DMS79 (cell line): ENCODE results near the gene SLC35C1.
"Not testable (repeated sequence)": the region's sequence is repeated elsewhere in the genome, so short reads cannot be mapped to it uniquely, and the experiment has no call there.

ENCODE experiments used
- DNase-seq: peaks from one replicate; lab custom pipeline; 2025; lab: John Stamatoyannopoulos, UW

The SLC35C1 gene

DNA sequence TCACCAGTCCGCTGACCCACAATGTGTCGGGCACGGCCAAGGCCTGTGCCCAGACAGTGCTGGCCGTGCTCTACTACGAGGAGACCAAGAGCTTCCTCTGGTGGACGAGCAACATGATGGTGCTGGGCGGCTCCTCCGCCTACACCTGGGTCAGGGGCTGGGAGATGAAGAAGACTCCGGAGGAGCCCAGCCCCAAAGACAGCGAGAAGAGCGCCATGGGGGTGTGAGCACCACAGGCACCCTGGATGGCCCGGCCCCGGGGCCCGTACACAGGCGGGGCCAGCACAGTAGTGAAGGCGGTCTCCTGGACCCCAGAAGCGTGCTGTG lies 6.1 kb downstream of the SLC35C1 start:
- no peak for DNase-seq

DNA sequence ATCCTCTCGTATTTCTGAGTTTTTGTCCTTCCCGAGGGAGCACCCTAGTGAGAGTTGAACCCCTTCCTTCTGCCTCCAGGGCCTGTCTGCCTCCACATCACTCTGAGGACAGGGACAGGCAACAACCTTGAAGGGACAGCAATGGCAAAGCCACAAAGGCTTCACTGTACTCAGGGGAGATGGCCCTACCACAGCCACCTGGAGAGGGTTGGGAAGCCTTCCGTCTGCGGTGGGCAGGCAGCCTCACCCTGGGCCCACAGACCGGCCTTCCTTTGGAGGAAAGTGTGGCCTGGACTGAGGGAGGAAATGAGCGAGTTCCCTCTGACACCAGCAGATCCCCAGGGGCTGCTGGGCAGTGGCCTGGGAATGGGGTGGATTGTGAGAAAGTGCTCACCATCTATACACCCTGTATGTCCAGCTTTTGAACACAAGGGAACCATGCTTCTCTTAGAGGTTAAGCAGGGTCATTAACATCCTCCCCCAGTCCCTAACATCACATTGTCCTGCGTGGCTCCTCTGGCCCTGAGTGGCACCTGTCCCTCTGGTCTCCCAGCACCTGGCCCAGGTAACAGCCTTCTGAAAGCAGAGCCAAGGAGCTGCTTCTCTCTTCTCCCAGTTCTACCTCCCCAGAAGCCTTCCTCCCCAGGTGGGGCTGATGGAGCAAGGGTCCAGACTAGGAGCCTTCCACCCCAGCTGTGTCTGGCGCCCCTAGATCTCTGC lies 6.8 kb downstream of the SLC35C1 start:
- DNase-seq = no peak

DNA sequence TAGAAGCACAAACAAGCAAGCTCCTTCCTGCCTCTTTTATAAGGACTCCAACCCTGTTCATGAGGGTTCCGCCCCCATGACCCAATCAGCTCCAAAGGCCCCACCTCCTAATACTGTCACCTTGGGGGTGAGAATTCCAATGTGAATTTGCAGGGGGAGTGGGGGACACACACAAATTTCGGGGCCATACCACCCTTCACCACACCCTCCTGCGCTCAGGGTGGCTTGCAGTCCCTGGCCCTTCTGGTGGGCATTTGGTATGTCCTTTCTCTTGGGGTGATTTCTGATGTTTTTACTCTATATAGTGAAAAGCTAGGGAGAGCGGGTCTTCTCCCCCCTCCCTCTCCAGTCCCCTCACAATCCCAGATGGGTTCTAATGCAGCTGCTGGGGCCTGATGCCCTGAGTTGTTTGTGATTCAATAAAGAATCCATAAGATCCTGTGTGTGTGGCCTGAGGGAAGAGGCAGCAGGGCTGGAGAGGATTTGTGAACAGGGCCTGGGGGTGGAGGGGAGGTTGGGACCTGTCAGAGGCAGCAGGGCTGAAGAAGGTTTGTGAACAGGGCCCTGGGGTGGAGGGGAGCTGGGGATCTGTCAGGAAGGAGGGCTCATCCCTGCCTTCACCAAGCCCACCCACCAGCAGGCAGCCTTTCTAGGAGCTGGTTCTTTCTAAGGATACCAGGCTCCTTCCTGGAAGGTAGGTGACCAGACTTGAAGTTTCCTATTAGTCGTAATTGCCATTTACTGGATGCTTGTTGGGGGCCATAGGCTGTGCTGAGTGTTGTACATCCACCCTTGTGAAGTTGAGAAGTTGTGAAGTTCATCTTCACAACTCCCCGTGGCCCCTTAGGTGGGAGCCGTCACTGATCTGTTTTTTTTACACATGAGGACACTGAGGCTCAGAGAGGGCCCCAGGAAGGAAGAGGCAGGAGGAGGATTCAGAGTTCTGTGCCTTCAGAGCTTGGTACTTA lies 7.9 kb downstream of the SLC35C1 start:
- no peak for DNase-seq

DNA sequence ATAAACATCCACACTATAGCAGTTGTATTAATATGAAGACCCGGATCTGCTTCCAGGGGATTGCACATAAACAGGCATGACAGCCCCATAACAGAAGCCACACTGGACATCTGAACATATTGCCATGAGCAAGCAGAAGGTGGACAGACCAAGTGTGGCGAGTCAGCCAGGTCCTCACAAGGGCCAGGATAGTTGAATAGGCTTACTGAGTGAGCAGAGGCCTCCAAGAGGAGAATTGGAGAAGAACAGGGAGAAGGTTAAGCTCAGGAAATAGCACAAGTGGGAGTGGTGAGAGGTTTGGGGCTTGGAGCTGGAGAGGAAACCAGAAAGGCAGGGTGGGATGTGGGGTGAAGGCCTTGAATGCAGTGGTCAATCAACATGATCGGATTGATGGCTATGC lies 10.8 kb downstream of the SLC35C1 start:
- DNase-seq = no peak

DNA sequence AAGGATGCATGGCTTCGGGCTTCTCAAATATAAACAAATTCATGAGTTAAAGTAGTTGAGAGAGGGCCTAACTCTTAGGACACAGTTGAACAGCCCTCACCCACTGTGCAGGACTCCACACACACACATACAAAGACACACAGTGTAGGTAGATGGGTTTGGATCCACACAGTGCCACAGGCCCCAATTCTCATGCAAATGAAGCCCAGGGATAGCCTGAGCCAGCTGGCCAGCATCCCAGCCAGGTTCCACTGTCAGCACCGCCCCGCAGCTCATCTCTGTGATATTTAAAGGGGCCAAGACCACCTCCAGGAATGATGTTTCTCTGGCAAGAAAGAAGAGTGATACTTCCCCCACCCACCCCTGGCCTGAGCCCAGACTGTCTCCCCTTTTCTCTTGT lies 11.7 kb downstream of the SLC35C1 start:
- no peak for DNase-seq

DNA sequence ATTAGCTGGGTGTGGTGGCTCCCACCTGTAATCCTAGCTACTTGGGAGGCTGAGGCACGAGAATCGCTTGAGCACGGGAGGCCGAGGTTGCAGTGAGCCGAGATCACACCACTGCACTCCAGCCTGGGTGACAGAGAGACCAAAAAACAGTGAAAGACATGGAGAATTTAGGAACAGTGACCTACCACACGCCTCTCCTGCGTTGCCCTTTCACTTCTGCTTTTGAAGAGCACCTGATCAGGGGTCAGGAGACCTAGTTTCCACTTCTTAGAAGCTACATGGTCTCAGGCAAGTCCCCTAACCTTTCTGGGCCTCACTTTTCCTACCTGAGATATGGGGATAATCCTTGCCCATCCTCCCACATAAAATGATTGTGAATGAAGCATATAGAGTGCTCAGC lies 12.2 kb downstream of the SLC35C1 start:
- no peak for DNase-seq

DNA sequence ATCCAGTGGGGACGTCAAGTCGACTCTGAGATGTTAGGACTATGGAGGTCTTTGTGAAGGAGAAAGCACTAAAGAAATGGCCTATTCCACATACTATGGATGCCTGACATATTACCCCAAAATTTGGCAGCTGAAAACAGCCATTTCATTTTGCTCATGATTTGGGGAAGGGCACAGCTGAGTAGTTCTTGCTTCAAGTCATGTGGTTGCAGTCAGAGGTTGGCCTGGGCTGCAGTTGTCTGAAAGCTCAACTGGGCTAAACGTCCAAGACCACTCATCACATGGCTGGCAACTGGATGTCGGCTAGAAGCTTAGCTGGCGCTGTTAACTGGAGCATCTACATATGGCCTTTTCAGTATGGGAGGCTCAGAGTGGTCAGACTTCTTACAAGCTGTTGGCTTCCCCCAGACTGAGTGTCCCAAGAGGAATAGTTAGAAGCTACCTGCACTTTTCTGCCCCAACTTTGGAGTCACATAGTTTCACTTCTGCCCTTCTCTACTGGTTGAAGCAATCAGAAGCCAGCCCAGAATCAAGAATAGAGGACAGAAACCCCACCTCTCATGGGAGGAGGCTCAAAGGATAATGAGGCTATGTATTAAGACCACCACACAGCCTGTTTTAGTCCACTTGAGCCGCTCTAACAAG lies 14.1 kb downstream of the SLC35C1 start:
- no peak for DNase-seq

DNA sequence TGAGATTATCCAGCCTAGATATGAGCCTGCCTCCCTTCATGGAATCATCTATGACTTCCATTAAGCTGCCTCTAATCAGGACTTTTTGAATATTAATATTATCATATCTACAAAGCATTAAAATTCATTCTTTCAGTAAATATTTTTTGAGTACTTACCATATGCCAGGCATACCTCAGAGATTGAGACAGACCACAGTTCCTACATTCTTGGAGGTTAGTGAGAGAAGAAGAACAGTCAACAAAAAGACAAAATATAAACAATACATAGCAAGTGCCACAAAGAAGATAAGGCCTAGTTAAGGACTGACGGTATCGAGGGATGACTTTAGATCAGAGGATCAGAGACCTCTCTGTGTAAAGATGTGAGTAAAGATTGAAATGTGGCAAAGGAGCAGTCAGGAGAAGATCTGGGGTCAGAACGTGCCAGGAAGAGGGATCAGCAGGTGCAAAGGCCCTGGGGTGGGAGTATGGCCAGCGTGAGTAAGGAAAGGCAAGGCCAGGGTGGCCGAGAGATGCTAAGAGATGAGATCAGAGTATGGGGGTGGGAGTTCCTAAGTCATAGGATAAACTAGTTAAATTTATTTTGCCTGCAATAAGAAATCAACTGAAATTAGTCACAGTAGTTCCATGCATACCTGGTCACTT lies 15.4 kb downstream of the SLC35C1 start:
- DNase-seq = no peak

DNA sequence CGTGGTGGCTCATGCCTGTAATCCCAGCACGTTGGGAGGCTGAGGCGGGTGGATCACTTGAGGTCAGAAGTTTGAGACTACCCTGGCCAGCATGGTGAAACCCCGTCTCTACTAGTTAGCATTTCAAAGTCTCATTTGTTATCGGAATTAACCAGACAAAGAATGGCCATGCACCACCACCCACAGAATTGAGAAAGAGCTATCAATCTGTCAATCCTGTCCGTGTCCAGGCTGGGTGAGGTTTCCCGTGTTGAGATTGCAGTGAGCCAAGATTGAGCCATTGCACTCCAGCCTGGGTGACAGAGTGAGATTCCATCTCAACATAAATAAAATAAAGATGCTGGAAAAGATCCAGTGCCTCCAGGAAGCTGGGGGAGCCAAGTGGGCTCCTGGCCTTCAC lies 21.5 kb downstream of the SLC35C1 start:
- DNase-seq = not testable (repeated sequence)

DNA sequence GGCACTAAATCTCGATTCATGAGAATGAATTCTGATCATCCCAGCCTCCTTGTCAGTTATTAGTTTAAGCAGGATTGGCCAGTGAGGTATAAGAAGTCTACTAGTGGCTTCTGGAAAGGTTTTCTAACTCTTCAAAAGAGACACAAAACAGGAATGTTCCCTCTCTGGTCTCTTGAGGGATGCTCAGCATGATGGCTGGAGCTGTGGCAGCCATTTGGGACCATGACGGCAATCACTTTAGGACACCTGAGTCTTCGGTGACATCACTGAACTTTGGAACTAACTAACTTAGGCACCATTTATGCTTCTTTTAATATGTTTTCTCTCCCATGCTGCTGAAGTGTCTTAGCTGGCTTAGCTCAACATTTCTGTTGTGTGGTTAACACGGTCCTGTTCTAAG lies 22.2 kb downstream of the SLC35C1 start:
- DNase-seq = no peak

DNA sequence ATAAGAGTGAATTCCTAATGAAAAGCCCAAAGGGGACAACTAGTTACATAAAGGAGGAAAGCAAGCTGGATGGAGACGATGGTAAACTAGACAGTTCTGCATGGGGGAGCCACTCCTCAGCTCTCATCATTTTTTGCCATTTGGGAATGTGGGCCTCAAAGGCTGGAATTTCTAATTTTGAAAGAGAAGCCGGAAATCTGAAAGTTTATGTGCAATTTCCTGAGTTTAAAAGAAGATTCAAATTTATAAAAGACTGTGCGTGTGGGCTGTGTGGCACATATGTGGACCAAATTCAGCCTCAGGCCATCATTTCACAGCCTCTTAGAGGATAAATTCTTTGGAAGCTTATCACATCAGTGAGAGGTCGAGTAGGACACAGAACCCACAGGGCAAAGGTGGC lies 24.0 kb downstream of the SLC35C1 start:
- DNase-seq = no peak

DNA sequence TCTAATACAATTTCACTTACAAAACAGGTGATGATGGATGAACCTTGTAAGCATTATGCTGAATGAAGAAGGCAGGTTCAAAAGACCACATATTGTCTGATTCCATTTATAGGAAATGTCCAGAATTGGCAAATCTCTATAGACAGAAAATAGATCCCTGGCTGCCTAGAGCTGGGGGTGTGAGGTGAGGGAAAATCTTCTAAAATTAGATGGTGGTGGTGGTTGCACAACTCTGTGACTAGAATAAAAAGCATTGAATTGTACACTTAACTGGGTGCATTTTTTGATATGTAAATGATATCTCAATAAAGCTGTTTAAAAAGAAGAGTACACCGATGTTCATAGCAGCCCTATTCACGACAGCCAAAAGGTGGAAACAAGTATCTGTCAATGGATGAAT lies 25.6 kb downstream of the SLC35C1 start:
- no peak for DNase-seq

DNA sequence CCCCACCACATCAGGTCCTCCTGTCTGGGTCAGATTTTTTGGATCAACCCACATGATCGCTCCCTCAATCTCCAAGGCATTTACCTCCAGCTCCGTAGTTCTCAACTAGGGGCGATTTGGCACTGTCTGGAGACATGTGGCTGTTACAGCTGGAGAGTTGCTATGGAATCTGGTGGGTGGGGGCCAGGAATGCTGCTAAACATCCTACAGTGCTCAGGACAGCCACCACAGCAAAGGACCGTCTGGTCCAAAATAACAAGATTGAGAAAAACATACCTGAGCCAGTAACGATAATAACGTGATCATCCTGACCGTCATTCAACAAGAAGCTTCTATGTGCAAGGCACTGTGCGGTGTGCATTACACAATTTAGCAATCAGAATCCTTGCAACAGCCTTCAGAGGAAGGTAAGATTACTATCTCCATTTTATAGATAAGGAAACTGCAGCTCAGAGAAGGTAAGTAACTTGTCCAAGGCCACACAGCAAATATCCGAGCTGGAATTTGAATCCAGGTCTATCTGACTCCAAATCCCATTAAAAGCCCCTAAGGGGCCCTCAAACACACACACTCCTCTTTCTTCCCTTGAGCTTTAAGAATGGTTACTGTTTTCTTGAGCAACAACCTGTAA lies 28.0 kb downstream of the SLC35C1 start:
- no peak for DNase-seq

DNA sequence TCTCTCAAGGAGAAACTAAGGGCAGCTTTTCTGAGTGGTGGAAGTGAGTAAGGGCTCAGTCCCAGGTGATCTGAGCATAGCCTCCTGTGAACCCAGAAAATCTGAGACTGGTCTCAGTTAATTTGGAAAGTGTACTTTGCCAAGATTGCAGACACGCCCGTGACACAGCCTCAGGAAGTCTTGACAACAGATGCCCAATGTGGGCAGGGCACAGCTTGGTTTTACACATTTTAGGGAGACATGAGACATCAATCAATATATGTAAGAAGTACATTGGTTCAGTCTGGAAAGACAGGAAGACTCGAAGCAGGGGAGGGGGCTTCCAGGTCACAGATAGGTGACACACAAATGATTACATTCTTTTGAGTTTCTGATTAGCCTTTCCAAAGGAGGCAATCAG lies 28.8 kb downstream of the SLC35C1 start:
- DNase-seq = no peak

DNA sequence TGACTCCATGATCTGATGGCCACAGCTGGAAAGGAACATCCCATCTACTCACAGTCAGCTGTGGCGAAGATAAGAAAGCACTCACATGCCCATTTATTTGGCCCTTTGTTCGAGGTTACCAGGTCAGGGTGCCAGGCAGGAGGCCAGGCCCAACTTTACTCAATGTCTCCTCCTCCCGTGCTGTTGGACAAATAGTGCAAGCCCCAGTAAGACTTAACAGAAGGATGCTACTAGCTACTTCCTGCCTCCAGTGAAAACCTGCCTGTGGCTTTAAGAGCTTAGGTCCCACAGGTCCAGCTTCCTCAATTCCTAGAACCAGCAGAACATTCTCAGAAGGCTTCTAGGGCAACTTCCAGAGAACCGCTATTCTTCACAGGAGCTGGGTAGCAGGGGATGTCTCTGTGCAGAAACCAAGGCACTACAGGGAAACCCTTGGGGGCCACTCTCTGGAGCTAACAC lies 29.4 kb downstream of the SLC35C1 start:
- no peak for DNase-seq

DNA sequence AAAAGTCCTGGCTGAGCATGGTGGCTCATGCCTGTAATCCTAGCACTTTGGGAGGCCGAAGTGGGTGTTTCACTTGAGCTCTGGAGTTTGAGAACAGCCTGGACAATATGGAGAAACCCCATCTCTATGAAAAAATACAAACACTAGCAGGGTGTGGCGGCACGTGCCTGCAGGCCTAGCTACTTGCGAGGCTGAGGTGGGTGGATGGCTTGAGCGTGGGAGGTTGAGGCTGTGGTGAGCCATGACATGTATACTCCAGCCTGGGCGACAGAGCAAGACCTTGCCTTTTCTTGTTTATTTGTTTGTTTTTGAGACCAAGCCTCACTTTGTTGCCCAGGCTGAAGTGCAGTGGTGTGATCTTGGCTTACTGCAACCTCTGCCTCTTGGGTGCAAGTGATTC lies 34.3 kb downstream of the SLC35C1 start:
- no peak for DNase-seq

DNA sequence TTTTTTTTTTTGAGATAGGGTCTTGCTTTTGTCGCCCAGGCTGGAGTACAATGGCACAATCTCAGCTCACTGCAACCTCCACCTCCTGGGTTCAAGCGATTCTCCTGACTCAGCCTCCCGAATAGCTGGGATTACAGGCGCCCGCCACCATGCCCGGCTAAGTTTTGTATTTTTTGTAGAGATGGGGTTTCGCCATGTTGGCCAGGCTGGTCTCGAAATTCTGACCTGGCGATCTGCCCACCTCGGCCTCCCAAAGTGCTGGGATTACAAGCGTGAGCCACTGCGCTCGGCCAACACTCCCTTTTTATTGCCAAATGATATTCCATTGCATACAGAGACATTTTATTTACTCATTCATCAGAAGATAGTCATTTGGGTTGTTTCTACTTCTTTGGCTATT lies 35.3 kb downstream of the SLC35C1 start:
- DNase-seq = not testable (repeated sequence)

DNA sequence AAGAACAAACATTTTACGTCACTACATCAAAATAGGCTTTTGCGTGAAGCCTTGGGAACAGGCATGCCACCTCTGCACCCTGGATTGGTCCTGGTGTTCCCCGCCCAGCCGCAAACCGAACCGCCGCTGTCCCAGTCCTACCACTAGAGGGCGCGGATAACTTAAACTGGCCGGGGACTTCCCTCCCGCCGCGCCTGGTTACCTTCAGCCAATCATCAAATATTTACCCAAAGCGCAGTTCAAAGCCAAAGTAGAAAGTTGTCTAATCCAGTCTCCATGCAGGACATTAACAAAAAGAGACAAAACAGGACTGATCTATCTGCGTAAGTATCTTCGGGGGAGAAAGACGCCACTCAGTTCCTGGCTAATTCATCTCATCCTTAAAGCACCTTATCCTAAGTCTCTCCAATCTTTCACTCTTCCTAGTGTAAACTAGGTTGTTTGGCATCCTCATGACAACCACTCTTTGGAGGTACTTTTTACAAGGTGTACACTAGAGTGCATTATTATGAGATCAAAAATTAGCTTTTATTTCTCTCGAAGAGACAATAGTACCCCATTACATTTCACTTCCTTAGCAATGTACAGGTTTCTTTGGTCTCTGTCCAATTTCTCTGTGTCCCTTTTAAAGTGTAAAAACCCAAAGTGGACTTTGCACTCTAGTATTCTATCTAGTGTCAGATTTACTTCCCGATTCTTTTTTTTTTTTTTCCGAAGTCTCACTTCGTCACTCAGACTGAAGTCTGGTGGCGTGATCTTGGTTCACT lies 38.4 kb downstream of the SLC35C1 start:
- peak; percentile 71 for DNase-seq

DNA sequence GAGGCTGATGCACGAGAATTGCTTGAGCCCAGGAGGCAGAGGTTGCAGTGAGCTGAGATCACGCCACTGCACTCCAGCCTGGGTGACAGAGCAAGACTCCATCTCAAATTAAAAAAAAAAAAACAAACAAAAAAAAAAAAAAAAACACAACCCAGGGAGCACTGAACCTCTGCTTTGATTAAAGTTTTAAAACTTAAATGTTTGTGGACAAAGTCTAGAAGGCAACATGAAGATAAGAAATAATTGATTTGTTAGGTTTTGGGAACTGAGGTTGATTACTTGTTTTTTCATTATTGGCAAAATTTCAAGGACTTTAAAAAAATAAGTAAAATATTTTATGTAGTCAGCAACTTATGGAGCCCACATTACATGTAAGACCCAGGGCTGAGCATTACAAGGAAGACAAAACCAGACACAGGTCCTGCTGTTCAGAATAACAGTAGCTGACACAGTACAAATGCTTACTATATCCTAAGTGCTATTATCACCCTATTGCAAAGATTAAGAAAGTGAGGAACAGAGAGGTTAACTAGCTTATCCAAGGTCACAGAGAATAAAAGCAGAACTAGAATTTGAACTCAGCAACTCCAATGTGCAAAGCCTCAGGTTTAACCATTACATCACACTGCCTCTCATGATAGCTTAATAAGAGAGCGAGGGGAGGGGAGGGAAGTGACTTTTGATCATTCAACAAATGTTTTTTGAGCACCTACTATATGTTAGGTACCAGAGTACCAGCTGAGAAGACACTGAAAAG lies 40.1 kb downstream of the SLC35C1 start:
- no peak for DNase-seq

DNA sequence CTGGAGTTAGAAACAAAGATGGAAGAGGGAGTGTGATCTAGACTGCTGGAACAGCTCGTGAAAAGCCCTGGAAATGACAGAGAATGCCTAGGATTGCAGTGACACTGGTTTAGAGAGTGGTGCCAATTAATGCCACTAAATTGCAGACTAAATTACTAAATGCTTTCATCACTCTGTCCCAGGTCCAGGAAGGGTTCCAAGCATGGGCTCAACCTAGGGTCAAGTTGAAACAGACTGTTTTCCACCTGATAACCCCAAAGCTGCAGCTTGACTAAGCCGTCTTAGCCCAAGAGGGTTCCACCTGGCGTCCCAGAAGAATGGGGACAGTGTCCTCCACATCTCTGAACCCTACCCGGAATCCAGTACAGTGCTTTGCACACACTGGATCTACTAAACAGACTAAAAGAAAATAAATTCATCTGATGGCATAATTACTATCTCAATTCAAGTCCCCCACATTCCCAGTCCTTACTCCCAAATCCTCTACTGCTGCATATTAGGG lies 41.3 kb downstream of the SLC35C1 start:
- DNase-seq = no peak
